Measurements from ENCODE around the gene ZSCAN1. TPM values are rescaled to one million over a fixed set of nuclear protein-coding genes. Genes with fewer than 3 reads are reported as not detected.

The ZSCAN1 gene
- total and polyA plus RNA-seq, 5 donors = 0.14 to 0.54 TPM; not detected in 3

GRCh38 chr19:58040751-58041525, 7.1 kb downstream of the ZSCAN1 start:
- DNase-seq (no peak), ATAC-seq (no peak)
- Histone ChIP-seq H3K27ac (ENCODE audit: low read length) (no peak overlapping the region), H3K4me1 (ENCODE audit: control insufficient read depth, insufficient read depth, low read length) (no peaks in the 10 kb centered on the region), H3K9me3 (ENCODE audit: control insufficient read depth, low read length) (peaks cover 3% of the 10 kb centered on the region), H3K27me3 (ENCODE audit: control insufficient read depth, insufficient read depth) (no peaks in the 10 kb centered on the region), H3K4me3 (ENCODE audit: low read length) (no peak overlapping the region)
- WGBS = 82% methylated on average over 21 of the region's 21 CpGs
- intact Hi-C loops (cut with DNase I) = no loop called here

GRCh38 chr19:58042495-58043340, 8.9 kb downstream of the ZSCAN1 start:
- Histone ChIP-seq H3K4me1 (ENCODE audit: control insufficient read depth, insufficient read depth, low read length) (no peaks in the 10 kb centered on the region), H3K27me3 (ENCODE audit: control insufficient read depth, insufficient read depth) (no peaks in the 10 kb centered on the region), H3K9me3 (ENCODE audit: control insufficient read depth, low read length) (peaks cover 3% of the 10 kb centered on the region), H3K4me3 (ENCODE audit: low read length) (no peak overlapping the region), H3K27ac (ENCODE audit: low read length) (no peak overlapping the region)
- DNase-seq = no peak
- WGBS = 34% methylated on average over 54 of the region's 54 CpGs
- intact Hi-C loops (cut with DNase I) = no loop called here
- ATAC-seq = no peak

- Histone ChIP-seq H3K27me3 (ENCODE audit: control insufficient read depth, insufficient read depth) (no peaks in the 10 kb centered on the region), H3K4me1 (ENCODE audit: control insufficient read depth, insufficient read depth, low read length) (no peaks in the 10 kb centered on the region), H3K27ac (ENCODE audit: low read length) (no peak overlapping the region), H3K4me3 (ENCODE audit: low read length) (no peak overlapping the region), H3K9me3 (ENCODE audit: control insufficient read depth, low read length) (peaks cover 3% of the 10 kb centered on the region)
- intact Hi-C loops (cut with DNase I) = no loop called here
- DNase-seq = no peak
- 54% methylated on average over 41 of the region's 42 CpGs for WGBS
- ATAC-seq = no peak
Observed at GRCh38 chr19:58044391-58044790, 10.6 kb downstream of the ZSCAN1 start.

- no peak for ATAC-seq
- intact Hi-C loops (cut with DNase I) = no loop called here
- Histone ChIP-seq H3K4me3 (ENCODE audit: low read length) (no peak overlapping the region), H3K4me1 (ENCODE audit: control insufficient read depth, insufficient read depth, low read length) (no peaks in the 10 kb centered on the region), H3K9me3 (ENCODE audit: control insufficient read depth, low read length) (peaks cover 3% of the 10 kb centered on the region), H3K27ac (ENCODE audit: low read length) (no peak overlapping the region), H3K27me3 (ENCODE audit: control insufficient read depth, insufficient read depth) (no peaks in the 10 kb centered on the region)
- 92% methylated on average over 26 of the region's 26 CpGs for WGBS
- DNase-seq = no peak
Observed at GRCh38 chr19:58044886-58045285, 11.1 kb downstream of the ZSCAN1 start.

GRCh38 chr19:58045411-58046050, 11.7 kb downstream of the ZSCAN1 start:
- Histone ChIP-seq H3K27me3 (ENCODE audit: control insufficient read depth, insufficient read depth) (no peaks in the 10 kb centered on the region), H3K4me3 (ENCODE audit: low read length) (no peak overlapping the region), H3K9me3 (ENCODE audit: control insufficient read depth, low read length) (peaks cover 3% of the 10 kb centered on the region), H3K27ac (ENCODE audit: low read length) (no peak overlapping the region), H3K4me1 (ENCODE audit: control insufficient read depth, insufficient read depth, low read length) (no peaks in the 10 kb centered on the region)
- WGBS = 94% methylated on average over 24 of the region's 24 CpGs
- intact Hi-C loops (cut with DNase I) = no loop called here
- ATAC-seq = no peak
- no peak for DNase-seq

- Histone ChIP-seq H3K27me3 (ENCODE audit: control insufficient read depth, insufficient read depth) (no peaks in the 10 kb centered on the region), H3K4me1 (ENCODE audit: control insufficient read depth, insufficient read depth, low read length) (no peaks in the 10 kb centered on the region), H3K27ac (ENCODE audit: low read length) (no peak overlapping the region), H3K9me3 (ENCODE audit: control insufficient read depth, low read length) (peaks cover 3% of the 10 kb centered on the region), H3K4me3 (ENCODE audit: low read length) (no peak overlapping the region)
- DNase-seq (no peak), ATAC-seq (no peak)
- intact Hi-C loops (cut with DNase I) = no loop called here
- WGBS = 85% methylated on average over 7 of the region's 7 CpGs
Observed at GRCh38 chr19:58046856-58047255, 13.0 kb downstream of the ZSCAN1 start.

GRCh38 chr19:58047672-58048071, 13.8 kb downstream of the ZSCAN1 start:
- ATAC-seq (no peak), DNase-seq (no peak)
- no peaks in the 10 kb centered on the region for H3K4me1 ChIP-seq (ENCODE audit: control insufficient read depth, insufficient read depth, low read length)
- 95% methylated on average over 12 of the region's 12 CpGs for WGBS
- H3K27ac ChIP-seq (ENCODE audit: low read length) = no peak overlapping the region
- H3K4me3 ChIP-seq (ENCODE audit: low read length) = no peak overlapping the region
- H3K27me3 ChIP-seq (ENCODE audit: control insufficient read depth, insufficient read depth) = no peaks in the 10 kb centered on the region
- H3K9me3 ChIP-seq (ENCODE audit: control insufficient read depth, low read length) = peaks cover 3% of the 10 kb centered on the region
- intact Hi-C loops (cut with DNase I) = no loop called here

GRCh38 chr19:58052256-58052655, 18.4 kb downstream of the ZSCAN1 start:
- Histone ChIP-seq H3K4me1 (ENCODE audit: control insufficient read depth, insufficient read depth, low read length) (no peaks in the 10 kb centered on the region), H3K27ac (ENCODE audit: low read length) (no peak overlapping the region), H3K4me3 (ENCODE audit: low read length) (no peak overlapping the region), H3K9me3 (ENCODE audit: control insufficient read depth, low read length) (no peaks in the 10 kb centered on the region), H3K27me3 (ENCODE audit: control insufficient read depth, insufficient read depth) (no peaks in the 10 kb centered on the region)
- WGBS = 99% methylated on average over 16 of the region's 16 CpGs
- intact Hi-C loops (cut with DNase I) = loop anchor here in 1 of 4 donors (1.0 kb wide), 1 partner anchor 34 kb away; no protein-coding TSS in a partner anchor
- DNase-seq (no peak), ATAC-seq (no peak)

GRCh38 chr19:58053480-58054156, 19.8 kb downstream of the ZSCAN1 start:
- intact Hi-C loops (cut with DNase I) = no loop called here
- H3K27me3 ChIP-seq (ENCODE audit: control insufficient read depth, insufficient read depth) = no peaks in the 10 kb centered on the region
- ATAC-seq = no peak
- no peak overlapping the region for H3K27ac ChIP-seq (ENCODE audit: low read length)
- no peak for DNase-seq
- H3K4me3 ChIP-seq (ENCODE audit: low read length) = no peak overlapping the region
- no peaks in the 10 kb centered on the region for H3K4me1 ChIP-seq (ENCODE audit: control insufficient read depth, insufficient read depth, low read length)
- H3K9me3 ChIP-seq (ENCODE audit: control insufficient read depth, low read length) = no peaks in the 10 kb centered on the region
- WGBS = 93% methylated on average over 30 of the region's 30 CpGs

- Histone ChIP-seq H3K27ac (ENCODE audit: low read length) (peak overlapping the region; percentile 77), H3K27me3 (ENCODE audit: control insufficient read depth, insufficient read depth) (no peaks in the 10 kb centered on the region), H3K9me3 (ENCODE audit: control insufficient read depth, low read length) (no peaks in the 10 kb centered on the region), H3K4me1 (ENCODE audit: control insufficient read depth, insufficient read depth, low read length) (no peaks in the 10 kb centered on the region), H3K4me3 (ENCODE audit: low read length) (peak overlapping the region; percentile 51)
- peak; percentile 66 to 83 (median 79) for DNase-seq
- peak in 1 of 2 donors; percentile 44 for ATAC-seq
- 23% methylated on average over 37 of the region's 37 CpGs for WGBS
- intact Hi-C loops (cut with DNase I) = no loop called here
Observed at GRCh38 chr19:58054901-58055874, 21.4 kb downstream of the ZSCAN1 start.
